ENCODE measurements around the gene UROC1.

UROC1 gene

DNA sequence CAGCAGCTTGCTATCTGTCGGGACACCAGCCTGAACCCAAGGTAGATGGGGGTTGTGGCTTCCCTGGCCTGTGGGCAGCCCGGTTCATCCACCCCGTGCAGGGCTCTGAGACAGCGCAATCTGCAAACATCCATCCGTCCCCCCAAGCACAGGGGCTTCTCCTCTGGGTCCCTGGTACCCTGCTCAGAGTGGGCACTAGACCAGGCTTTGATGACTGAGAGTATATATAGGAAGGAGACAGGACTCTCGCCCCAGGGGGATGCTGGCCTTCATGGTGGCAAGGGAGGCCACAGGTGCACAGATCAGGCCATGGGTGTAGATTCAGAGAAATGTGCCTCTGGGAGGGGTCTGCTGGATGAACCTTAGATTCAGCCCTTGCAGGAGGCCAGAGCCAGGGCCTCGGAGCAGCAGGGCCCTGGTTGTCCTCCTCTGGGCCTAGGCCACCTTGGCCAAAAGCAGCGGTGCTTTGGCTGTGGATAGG lies 82.6 kb downstream of the UROC1 start:
- FAIRE-seq (no peak), DNase-seq (ENCODE audit: insufficient read length, low spot score) (no peak)
- TF ChIP-seq, protein P1, sequence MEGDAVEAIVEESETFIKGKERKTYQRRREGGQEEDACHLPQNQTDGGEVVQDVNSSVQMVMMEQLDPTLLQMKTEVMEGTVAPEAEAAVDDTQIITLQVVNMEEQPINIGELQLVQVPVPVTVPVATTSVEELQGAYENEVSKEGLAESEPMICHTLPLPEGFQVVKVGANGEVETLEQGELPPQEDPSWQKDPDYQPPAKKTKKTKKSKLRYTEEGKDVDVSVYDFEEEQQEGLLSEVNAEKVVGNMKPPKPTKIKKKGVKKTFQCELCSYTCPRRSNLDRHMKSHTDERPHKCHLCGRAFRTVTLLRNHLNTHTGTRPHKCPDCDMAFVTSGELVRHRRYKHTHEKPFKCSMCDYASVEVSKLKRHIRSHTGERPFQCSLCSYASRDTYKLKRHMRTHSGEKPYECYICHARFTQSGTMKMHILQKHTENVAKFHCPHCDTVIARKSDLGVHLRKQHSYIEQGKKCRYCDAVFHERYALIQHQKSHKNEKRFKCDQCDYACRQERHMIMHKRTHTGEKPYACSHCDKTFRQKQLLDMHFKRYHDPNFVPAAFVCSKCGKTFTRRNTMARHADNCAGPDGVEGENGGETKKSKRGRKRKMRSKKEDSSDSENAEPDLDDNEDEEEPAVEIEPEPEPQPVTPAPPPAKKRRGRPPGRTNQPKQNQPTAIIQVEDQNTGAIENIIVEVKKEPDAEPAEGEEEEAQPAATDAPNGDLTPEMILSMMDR (IDR thresholded peaks at IDR 0.05; ENCODE audit: insufficient read depth, missing control alignments), result no peak

DNA sequence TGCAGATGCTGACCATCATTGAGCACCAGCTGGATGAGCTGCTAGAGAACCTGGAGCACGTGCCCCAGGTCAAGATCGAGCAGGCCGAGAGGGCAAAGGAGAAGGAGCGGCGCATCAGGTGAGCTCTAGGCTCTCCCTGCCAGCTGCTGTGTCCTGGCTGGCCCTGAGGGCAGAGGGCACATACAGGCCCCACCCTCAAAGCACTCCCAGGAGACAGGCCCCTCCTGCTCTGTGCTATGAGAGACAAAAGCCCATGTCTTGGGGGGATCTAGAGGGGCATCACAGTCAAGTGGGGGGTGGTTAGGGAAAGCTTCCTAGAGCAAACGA lies 83.3 kb downstream of the UROC1 start:
- TF ChIP-seq, protein P1 (IDR thresholded peaks at IDR 0.05; ENCODE audit: insufficient read depth, missing control alignments), result no peak
- DNase-seq (ENCODE audit: insufficient read length, low spot score), result no peak
- no peak for FAIRE-seq

DNA sequence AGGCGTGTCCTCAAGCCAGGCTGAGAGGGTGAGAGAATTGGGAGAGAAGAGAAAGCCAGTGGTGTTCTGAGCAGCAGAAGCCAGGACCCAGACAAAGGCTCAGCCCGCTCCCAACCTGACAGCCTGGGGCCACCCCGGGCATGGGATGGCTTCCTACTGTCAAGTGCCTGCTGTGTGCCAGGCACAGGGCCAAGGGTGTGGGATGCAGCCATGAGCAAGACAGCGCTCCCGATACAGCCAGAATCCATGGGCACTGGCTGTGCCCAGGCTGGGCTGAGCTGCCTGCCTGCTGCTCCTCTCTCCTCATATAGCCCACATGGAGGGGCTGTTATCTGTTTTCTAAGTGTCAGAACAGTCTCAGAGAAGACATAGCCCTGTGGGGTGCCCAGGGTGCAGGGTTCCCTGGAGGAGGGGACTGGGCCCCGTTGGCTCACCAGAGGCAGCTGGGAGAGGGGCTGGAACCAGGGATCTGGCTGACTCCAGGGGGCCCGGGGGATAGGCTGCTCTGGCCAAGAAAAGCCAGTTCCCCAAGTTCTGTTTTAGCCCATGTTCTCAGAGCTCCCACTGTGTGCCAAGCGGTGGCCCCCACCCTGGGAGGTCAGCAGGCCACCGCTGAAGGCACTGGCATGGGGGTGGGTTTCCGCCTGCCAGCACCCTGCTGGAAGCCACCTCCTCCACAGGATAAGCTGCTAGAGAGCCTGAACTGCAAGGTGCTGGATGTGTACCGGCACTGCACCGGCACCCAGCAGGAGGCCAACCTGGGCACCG lies 83.9 kb downstream of the UROC1 start:
- TF ChIP-seq, protein P1 (IDR thresholded peaks at IDR 0.05; ENCODE audit: insufficient read depth, missing control alignments), result no peak
- FAIRE-seq (no peak), DNase-seq (ENCODE audit: insufficient read length, low spot score) (no peak)

DNA sequence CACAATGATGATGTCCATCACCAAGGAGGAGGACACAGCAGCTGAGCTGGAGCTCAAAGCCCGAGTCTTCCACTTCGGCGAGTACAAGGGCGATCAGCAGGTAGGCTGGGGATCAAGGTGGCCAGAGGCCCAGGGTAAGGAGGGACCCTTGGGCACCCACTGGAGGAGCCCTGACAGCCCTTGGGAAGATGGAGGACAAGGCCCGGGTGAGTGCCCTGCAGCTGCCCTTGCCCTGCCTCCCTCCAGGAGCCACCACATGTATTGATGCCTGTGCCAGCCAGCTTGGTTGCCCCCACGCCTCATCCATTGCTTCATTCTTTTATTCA lies 84.5 kb downstream of the UROC1 start:
- DNase-seq (ENCODE audit: insufficient read length, low spot score) (no peak), FAIRE-seq (no peak)
- TF ChIP-seq, protein P1 (IDR thresholded peaks at IDR 0.05; ENCODE audit: insufficient read depth, missing control alignments), result no peak

DNA sequence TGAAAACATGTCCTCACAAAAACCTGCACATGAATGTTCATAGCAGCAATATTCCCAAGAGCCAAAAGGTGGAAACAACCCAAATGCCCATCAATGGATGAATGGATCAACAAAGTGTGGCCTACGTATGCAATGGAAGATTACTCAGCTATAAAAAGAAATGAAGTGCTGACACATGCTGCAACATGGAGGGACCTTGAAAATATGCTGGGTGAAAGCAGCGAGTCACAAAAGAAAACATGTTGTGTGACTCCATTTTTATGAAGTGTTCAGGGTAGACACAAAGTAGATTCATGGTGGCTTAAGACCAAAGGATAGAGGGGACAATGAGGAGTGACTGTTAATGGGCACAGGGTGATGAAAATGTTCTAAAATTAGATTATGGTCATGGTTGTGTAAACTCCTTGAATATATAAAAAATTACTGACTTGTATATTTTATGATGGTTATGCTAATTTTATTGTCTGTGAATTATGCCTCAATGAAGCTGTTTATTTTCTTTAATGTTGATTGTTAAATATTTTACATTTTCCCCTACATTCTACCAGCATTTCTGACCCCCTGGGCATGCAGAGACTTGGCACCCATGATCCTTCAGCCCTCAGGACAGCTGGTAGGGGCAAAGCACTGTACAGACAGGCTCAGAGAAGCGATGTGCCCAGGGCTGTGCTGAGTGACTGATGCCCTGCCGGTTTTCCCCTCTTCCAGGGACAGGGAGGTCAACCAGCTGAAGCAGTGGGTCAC lies 85.0 kb downstream of the UROC1 start:
- TF ChIP-seq, protein P1 (IDR thresholded peaks at IDR 0.05; ENCODE audit: insufficient read depth, missing control alignments), result no peak
- FAIRE-seq (no peak), DNase-seq (ENCODE audit: insufficient read length, low spot score) (no peak)

Measured in D721Med (cell line).